ENCODE data around the gene SHPK. TPM values are rescaled to one million over a fixed set of nuclear protein-coding genes. Genes with fewer than 3 reads are reported as not detected.

Gene SHPK
- total and polyA plus RNA-seq, 9 of the 15 experiments (the other 6 are each of a cell fraction or from before 2014, with no cell fraction given) = 2.5 to 16.3 (median 11.8) TPM

GRCh38 chr17:3566551-3566950, 69.5 kb downstream of the SHPK start (continued):
- TF ChIP-seq GATAD2B (IDR thresholded peaks at IDR 0.05; ENCODE audit: borderline replicate concordance) (no peak), ZNF239 (CRISPR knock-in tag; IDR thresholded peaks at IDR 0.05) (no peak), UBTF (IDR thresholded peaks at IDR 0.05; ENCODE audit: borderline replicate concordance in 1 of 2, low read depth in 2 of 2, low read length in 2 of 2) (no peak), SAP30 (IDR thresholded peaks at IDR 0.05; ENCODE audit: borderline replicate concordance, insufficient read depth, low read depth, low read length, poor library complexity, severe bottlenecking) (no peak), ILK (tag; IDR thresholded peaks at IDR 0.05; ENCODE audit: borderline replicate concordance, low read depth) (no peak), ETS2 (tag; IDR thresholded peaks at IDR 0.05; ENCODE audit: borderline replicate concordance, poor library complexity, severe bottlenecking) (no peak), MCM5 (IDR thresholded peaks at IDR 0.05; ENCODE audit: low read depth) (no peak), ZNF184 (CRISPR knock-in tag; IDR thresholded peaks at IDR 0.05) (no peak), KLF16 (IDR thresholded peaks at IDR 0.05) (no peak), RFX1 (IDR thresholded peaks at IDR 0.05) (no peak), ZC3H4 (CRISPR knock-in tag; IDR thresholded peaks at IDR 0.05; ENCODE audit: borderline replicate concordance) (no peak), TSHZ1 (CRISPR knock-in tag; IDR thresholded peaks at IDR 0.05) (no peak), ZNF639 (CRISPR knock-in tag; conservative IDR thresholded peaks at IDR 0.05 in 1 of 2, IDR thresholded peaks at IDR 0.05 in 1 of 2) (no peak)

Data from K562 (cell line).